ENCODE measurements around the gene ARTN.

DNA sequence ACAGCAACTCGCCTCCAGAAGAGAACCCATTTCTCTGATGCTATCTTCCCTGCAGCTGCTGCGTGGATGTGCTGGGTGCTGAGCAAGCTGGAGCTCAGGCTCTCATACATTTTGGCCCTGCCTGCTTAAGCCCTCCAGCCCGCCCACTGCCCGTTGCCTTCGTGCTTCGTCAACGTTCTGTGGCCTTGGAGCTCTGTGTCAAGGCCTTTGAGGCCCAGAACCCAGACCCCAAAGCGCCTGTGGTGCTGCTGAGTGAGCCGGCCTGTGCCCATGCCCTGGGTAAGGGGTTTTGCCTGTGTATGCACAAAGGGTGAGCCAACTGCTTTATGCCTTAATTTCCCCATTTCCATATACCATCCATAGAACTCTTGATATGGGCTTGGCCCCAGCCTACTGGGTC, 37.3 kb downstream of the ARTN start:
- TF ChIP-seq, protein P1, sequence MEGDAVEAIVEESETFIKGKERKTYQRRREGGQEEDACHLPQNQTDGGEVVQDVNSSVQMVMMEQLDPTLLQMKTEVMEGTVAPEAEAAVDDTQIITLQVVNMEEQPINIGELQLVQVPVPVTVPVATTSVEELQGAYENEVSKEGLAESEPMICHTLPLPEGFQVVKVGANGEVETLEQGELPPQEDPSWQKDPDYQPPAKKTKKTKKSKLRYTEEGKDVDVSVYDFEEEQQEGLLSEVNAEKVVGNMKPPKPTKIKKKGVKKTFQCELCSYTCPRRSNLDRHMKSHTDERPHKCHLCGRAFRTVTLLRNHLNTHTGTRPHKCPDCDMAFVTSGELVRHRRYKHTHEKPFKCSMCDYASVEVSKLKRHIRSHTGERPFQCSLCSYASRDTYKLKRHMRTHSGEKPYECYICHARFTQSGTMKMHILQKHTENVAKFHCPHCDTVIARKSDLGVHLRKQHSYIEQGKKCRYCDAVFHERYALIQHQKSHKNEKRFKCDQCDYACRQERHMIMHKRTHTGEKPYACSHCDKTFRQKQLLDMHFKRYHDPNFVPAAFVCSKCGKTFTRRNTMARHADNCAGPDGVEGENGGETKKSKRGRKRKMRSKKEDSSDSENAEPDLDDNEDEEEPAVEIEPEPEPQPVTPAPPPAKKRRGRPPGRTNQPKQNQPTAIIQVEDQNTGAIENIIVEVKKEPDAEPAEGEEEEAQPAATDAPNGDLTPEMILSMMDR (IDR thresholded peaks at IDR 0.05): no peak
- TF ChIP-seq POLR2A (IDR thresholded peaks at IDR 0.05): no peak

Measured in Peyer's patch (tissue), 4 donors.